Renal cortex interstitium (tissue), 11 donors: Measurements from ENCODE around the gene SLC5A11. TPM values are rescaled to one million over a fixed set of nuclear protein-coding genes. Genes with fewer than 3 reads are reported as not detected.
A peak's percentile ranks its signal among the peaks of the same experiment; 100 is the strongest.
"Not testable (repeated sequence)": the region's sequence is repeated elsewhere in the genome, so short reads cannot be mapped to it uniquely, and the experiment has no call there.

ENCODE experiments used
- DNase-seq, 11 donors: peaks; one replicate each; pipeline ENCODE4 v3.0.0-alpha.2; 2013; ENCODE audit warnings: low read depth in 9 of 11, low spot score in 4 of 11; ENCODE audit errors: extremely low read depth in 1 of 11
- polyA plus RNA-seq, 3 donors: library from polyadenylated mRNA; unstranded; fragments of 120-200 nt; gene quantifications; one replicate each; pipeline ENCODE4 v1.2.1, GENCODE V29; 2013; ENCODE audit not compliant: insufficient read length in 3 of 3

The SLC5A11 gene
- polyA plus RNA-seq, 3 donors: 4.8 to 6.6 (median 5.1) TPM

- DNase-seq: not testable (repeated sequence)
These were observed 51.8 kb downstream of the SLC5A11 start for GRCh38 chr16:24897522-24897921.

GRCh38 chr16:24900230-24900629, 54.5 kb downstream of the SLC5A11 start:
- peak in 2 of 11 donors; percentile 4 to 12 for DNase-seq

- no peak for DNase-seq
These were observed 60.5 kb downstream of the SLC5A11 start for GRCh38 chr16:24906199-24906808.

- DNase-seq: no peak
These were observed 61.1 kb downstream of the SLC5A11 start for GRCh38 chr16:24906901-24907300.

- no peak for DNase-seq
These were observed 63.0 kb downstream of the SLC5A11 start for GRCh38 chr16:24908716-24909115.

- no peak for DNase-seq
These were observed 64.1 kb downstream of the SLC5A11 start for GRCh38 chr16:24909856-24910255.

- no peak for DNase-seq
These were observed 69.3 kb downstream of the SLC5A11 start for GRCh38 chr16:24915019-24915418.

GRCh38 chr16:24915576-24915975, 69.8 kb downstream of the SLC5A11 start:
- DNase-seq: no peak

GRCh38 chr16:24917236-24917635, 71.5 kb downstream of the SLC5A11 start:
- no peak for DNase-seq

GRCh38 chr16:24917891-24918290, 72.1 kb downstream of the SLC5A11 start:
- DNase-seq: no peak

- no peak for DNase-seq
These were observed 72.9 kb downstream of the SLC5A11 start for GRCh38 chr16:24918641-24919040.

GRCh38 chr16:24919536-24919935, 73.8 kb downstream of the SLC5A11 start:
- DNase-seq: no peak

GRCh38 chr16:24920568-24920967, 74.8 kb downstream of the SLC5A11 start:
- DNase-seq: no peak

GRCh38 chr16:24921229-24921628, 75.5 kb downstream of the SLC5A11 start:
- no peak for DNase-seq

- DNase-seq: no peak
These were observed 79.4 kb downstream of the SLC5A11 start for GRCh38 chr16:24925163-24925562.

- DNase-seq: no peak
These were observed 83.6 kb downstream of the SLC5A11 start for GRCh38 chr16:24929409-24929808.

- no peak for DNase-seq
These were observed 84.7 kb downstream of the SLC5A11 start for GRCh38 chr16:24930440-24930839.

- no peak for DNase-seq
These were observed 85.3 kb downstream of the SLC5A11 start for GRCh38 chr16:24931091-24931490.

- DNase-seq: no peak
These were observed 89.6 kb downstream of the SLC5A11 start for GRCh38 chr16:24935336-24935735.

- no peak for DNase-seq
These were observed 90.4 kb downstream of the SLC5A11 start for GRCh38 chr16:24936151-24936550.

GRCh38 chr16:24939224-24939623, 93.5 kb downstream of the SLC5A11 start:
- DNase-seq: no peak
